Activated CD4-positive, alpha-beta memory T cell treated with anti-CD3 and anti-CD28 coated beads, Interleukin-2, amount 10 ng/mL, durations not matched to agents 7 days and 5 days (primary cell): ENCODE measurements around the gene ZFP36L1. TPM values are rescaled to one million over a fixed set of nuclear protein-coding genes. Genes with fewer than 3 reads are reported as not detected.
A peak's percentile ranks its signal among the peaks of the same experiment; 100 is the strongest.

Experiments
- CTCF ChIA-PET: fragments of 350-600 bp; sonication (Branson Sonifier 250); formaldehyde crosslinking; loops from one replicate; lab custom pipeline; 2021; ENCODE audit warnings: antibody characterized with exemption, inconsistent platforms; lab: Charles Lee
- POLR2A ChIA-PET: fragments of 350-600 bp; sonication (Branson Sonifier 250); formaldehyde crosslinking; loops from one replicate; lab custom pipeline; 2021; ENCODE audit warnings: antibody characterized with exemption; lab: Charles Lee
- DNase-seq: peaks from one replicate; pipeline ENCODE4 v3.0.0-alpha.2; 2020
- H3K27ac Mint-ChIP-seq: one replicate; pipeline ENCODE4 v1.8.0; 2021; ENCODE audit warnings: mild to moderate bottlenecking, mixed read lengths
- H3K27me3 Mint-ChIP-seq: one replicate; pipeline ENCODE4 v1.8.0; 2021; ENCODE audit warnings: mixed read lengths
- H3K36me3 Mint-ChIP-seq: one replicate; pipeline ENCODE4 v1.8.0; 2021; ENCODE audit warnings: low read depth, mixed read lengths
- H3K4me1 Mint-ChIP-seq: one replicate; pipeline ENCODE4 v1.8.0; 2021; ENCODE audit warnings: mixed read lengths
- H3K4me3 Mint-ChIP-seq: one replicate; pipeline ENCODE4 v1.8.0; 2021; ENCODE audit warnings: mild to moderate bottlenecking, mixed read lengths
- H3K9me3 Mint-ChIP-seq: one replicate; pipeline ENCODE4 v1.8.0; 2021; ENCODE audit warnings: mixed read lengths
- total RNA-seq, 2 experiments: library from RNA; stranded (reverse); gene quantifications; one replicate each; pipeline ENCODE4 v1.2.3, GENCODE V29; 2021

Gene ZFP36L1
- total RNA-seq, 2 experiments from 2014 or later: 96.1 to 103 TPM

DNA sequence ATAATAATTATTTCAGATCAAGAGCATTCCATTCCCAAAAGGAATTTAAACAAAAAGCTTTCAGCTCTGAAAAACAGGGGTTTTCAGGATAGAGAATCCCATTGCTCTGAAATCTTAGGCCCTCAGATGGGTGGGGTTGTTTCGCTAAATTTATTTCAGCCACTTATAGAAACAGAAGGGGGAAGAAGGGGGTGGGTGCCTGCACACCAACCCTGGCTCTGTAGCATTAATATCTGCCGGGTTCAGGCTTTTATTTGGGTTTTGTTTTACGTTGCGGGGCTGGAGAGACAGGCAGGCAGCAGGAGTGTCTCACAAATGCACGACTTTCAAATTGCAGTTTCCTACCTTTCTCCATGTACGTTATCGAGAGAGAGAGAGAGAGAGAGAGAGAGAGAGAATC is 12.5 kb upstream of the ZFP36L1 start:
- Mint-ChIP-seq H3K4me1 (peaks cover 11% of the 10 kb centered on the region), H3K4me3 (no peak overlapping the region), H3K27me3 (no peaks in the 10 kb centered on the region), H3K9me3 (peaks cover 22% of the 10 kb centered on the region), H3K36me3 (peaks cover 12% of the 10 kb centered on the region), H3K27ac (no peak overlapping the region)
- POLR2A ChIA-PET: interaction anchor here (2.4 kb wide), 1 partner anchor 10 kb away, joined by 8 read pairs; no protein-coding TSS in a partner anchor
- no peak for DNase-seq
- CTCF ChIA-PET: no interaction called here

DNA sequence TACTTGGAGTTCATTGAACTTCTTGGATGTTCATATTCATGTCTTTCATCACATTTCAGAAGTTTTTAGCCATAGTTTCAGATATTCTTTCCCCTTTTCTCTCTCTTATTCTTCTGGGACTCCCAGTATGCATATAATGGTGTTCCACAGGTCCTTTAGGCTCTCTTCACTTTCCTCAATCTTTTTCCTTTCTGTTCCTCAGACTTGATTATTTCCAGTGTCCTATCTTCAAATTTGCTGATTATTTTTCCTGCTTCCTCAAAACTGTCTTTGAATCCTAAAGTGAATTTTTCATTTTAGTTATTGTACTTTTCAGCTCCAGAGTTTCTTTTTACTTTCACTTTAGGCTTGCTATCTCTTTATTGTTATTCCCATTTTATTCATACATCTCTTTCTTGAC is 8.8 kb upstream of the ZFP36L1 start:
- H3K27ac Mint-ChIP-seq: no peak overlapping the region
- H3K9me3 Mint-ChIP-seq: peaks cover 22% of the 10 kb centered on the region
- no peak overlapping the region for H3K4me3 Mint-ChIP-seq
- peaks cover 27% of the 10 kb centered on the region for H3K4me1 Mint-ChIP-seq
- ChIA-PET CTCF (interaction anchor here (1.1 to 1.9 kb wide), 2 partner anchors 15 to 268 kb away, joined by 3 to 8 read pairs; no protein-coding TSS in a partner anchor), POLR2A (interaction anchor here (1.4 to 4.1 kb wide), 3 partner anchors 10 to 15 kb away, joined by 4 to 24 read pairs (median 12); partner anchors contain the start of gene ZFP36L1)
- H3K27me3 Mint-ChIP-seq: no peaks in the 10 kb centered on the region
- DNase-seq: no peak
- H3K36me3 Mint-ChIP-seq: peaks cover 17% of the 10 kb centered on the region

DNA sequence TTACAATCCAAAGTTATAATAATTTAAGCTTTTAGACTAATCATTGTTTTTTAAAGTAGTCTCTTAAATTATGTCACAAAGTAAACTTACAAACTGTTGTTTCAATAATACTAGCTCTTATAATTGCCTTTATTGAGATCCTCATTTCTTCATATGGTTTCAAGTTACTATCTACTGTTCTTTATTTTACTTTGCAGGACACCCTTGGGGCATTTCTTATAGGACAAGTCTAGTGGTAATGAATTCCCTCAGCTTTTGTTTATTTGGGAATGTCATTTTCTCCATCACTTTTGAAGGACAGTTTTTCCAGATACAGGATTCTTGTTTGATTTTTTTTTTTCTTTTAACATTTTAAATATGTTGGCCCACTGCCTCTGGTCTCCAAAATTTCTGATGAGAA is 8.1 kb upstream of the ZFP36L1 start:
- no peak overlapping the region for H3K27ac Mint-ChIP-seq
- ChIA-PET CTCF (interaction anchor here (1.0 to 1.9 kb wide), 4 partner anchors 11 to 267 kb away, joined by 3 to 8 read pairs (median 4); no protein-coding TSS in a partner anchor), POLR2A (interaction anchor here (1.4 to 4.1 kb wide), 3 partner anchors 10 to 15 kb away, joined by 4 to 24 read pairs (median 12); partner anchors contain the start of gene ZFP36L1)
- H3K36me3 Mint-ChIP-seq: peaks cover 20% of the 10 kb centered on the region
- H3K4me3 Mint-ChIP-seq: no peak overlapping the region
- no peak for DNase-seq
- no peaks in the 10 kb centered on the region for H3K27me3 Mint-ChIP-seq
- H3K9me3 Mint-ChIP-seq: peaks cover 22% of the 10 kb centered on the region
- peaks cover 34% of the 10 kb centered on the region for H3K4me1 Mint-ChIP-seq

DNA sequence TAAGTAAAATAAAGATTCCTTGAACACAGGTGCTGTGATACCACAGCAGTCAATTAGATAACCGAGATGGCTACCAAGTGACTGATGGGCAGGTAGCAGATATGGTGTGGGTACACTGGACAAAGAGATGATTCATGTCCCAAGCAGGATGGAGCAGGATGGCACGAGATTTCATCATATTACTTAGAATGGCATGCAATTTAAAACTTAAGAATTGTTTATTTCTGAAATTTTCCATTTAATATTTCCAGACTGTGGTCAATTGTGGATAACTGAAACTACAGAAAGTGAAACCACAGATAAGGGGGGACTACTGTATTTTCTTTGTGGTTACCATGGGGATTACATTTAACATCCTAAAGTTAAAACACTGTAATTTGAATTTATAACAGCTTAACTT is 7.5 kb upstream of the ZFP36L1 start:
- CTCF ChIA-PET: interaction anchor here (1.0 to 1.9 kb wide), 4 partner anchors 11 to 267 kb away, joined by 3 to 8 read pairs (median 4); no protein-coding TSS in a partner anchor
- Mint-ChIP-seq H3K4me3 (no peak overlapping the region), H3K27me3 (no peaks in the 10 kb centered on the region), H3K36me3 (peaks cover 20% of the 10 kb centered on the region), H3K9me3 (peaks cover 22% of the 10 kb centered on the region), H3K4me1 (peaks cover 34% of the 10 kb centered on the region), H3K27ac (no peak overlapping the region)
- POLR2A ChIA-PET: interaction anchor here (2.1 to 4.1 kb wide), 2 partner anchors 9 to 16 kb away, joined by 12 to 24 read pairs; partner anchors contain the start of gene ZFP36L1
- DNase-seq: no peak

DNA sequence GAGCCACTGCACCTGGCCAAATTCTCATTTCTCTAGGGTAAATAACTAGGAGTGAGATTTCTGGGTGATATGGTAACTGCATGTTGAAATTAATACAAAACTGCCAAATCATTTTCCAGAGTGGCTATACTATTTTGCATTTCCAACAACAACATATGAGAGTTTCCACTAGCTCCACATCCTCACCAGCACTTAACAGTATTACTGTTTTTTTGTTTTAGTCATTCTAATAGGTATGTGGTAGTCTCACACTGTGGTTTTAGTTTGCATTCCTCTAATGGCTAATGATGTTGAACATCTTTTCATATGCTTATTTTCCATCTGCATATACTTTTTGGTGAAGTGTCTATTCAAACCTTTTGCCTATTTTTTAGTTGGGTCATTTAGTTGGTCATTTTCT is 5.8 kb upstream of the ZFP36L1 start:
- ChIA-PET POLR2A (interaction anchor here (4.6 to 5.2 kb wide), 2 partner anchors 15 to 17 kb away, joined by 127 to 314 read pairs; no protein-coding TSS in a partner anchor), CTCF (interaction anchor here (1.5 kb wide), 1 partner anchor 27 kb away, joined by 5 read pairs; no protein-coding TSS in a partner anchor)
- Mint-ChIP-seq H3K27me3 (no peaks in the 10 kb centered on the region), H3K27ac (no peak overlapping the region), H3K9me3 (peaks cover 14% of the 10 kb centered on the region), H3K36me3 (peaks cover 28% of the 10 kb centered on the region), H3K4me3 (no peak overlapping the region), H3K4me1 (peaks cover 44% of the 10 kb centered on the region)
- DNase-seq: no peak

DNA sequence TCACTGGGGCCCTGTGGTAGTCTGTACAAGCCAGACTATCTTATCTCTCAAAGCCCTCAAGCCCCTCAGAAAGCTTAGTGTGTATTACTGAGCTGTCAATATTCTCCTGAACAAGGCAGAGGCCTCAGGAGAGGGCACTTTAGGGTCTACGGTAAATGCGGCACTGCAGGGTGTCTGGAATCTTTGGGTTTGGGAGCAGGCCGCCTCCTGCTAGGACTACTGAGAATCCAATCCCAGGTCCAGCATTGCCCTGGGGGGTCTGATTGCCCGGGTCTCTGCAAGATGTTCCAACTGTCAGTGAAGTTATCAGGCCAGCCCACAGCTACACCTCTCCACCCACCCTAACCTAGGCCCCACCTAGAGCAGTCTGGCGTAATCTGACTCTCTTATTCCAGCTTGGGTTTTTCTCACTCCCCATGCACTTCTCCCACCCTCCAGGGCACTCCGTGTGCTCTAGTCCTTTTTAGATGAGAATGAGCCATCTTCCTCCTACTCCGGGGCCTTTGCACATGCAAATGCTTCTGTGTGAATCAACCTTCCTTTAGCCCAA is 4.3 kb upstream of the ZFP36L1 start:
- CTCF ChIA-PET: interaction anchor here (1.5 to 3.2 kb wide), 2 partner anchors 13 to 19 kb away, joined by 5 to 46 read pairs; no protein-coding TSS in a partner anchor
- Mint-ChIP-seq H3K4me1 (peaks cover 43% of the 10 kb centered on the region), H3K9me3 (peaks cover 9% of the 10 kb centered on the region), H3K27ac (peak overlapping the region; percentile 100), H3K4me3 (peak overlapping the region; percentile 92), H3K27me3 (no peaks in the 10 kb centered on the region), H3K36me3 (peaks cover 32% of the 10 kb centered on the region)
- POLR2A ChIA-PET: interaction anchor here (1.5 to 12.6 kb wide), 6 partner anchors 10 to 181 kb away, joined by 3 to 314 read pairs (median 74); no protein-coding TSS in a partner anchor
- no peak for DNase-seq

DNA sequence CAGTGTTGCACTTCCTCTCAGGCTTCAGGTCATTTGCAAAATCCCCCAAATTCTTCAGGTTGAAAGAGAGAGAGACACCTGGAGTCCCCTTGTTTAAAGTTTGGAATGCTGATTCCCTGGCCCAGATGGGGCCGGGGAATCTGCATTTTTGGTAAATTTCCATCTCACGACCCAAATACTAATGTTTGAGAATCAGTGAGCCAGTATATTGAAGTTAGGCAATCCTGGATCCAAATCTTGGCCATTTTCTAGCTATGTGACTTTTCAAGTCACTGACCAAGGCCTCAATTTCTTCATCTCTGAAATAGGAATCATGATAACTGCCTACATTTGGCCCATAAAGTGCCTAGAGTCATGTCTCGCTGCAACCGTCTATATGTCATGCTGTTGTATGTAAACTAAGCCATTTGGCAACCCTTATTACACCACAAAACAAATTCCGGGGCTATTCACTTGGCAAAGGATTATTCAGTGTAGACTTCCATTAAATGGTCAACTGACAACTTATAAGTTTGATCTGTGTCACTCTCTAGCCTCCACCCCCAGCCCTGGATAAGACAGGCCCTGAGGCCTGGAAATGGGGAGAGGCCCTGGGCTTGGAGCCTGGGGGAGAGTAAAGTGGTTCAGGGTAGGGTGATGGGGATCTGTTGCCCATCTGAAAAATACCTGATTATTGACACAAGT is 3.7 kb upstream of the ZFP36L1 start:
- peaks cover 2% of the 10 kb centered on the region for H3K9me3 Mint-ChIP-seq
- DNase-seq: no peak
- H3K4me3 Mint-ChIP-seq: peak overlapping the region; percentile 92
- ChIA-PET POLR2A (interaction anchor here (1.0 to 12.6 kb wide), 15 partner anchors 8 to 980 kb away, joined by 3 to 314 read pairs (median 7); partner anchors contain the start of genes DCAF5 and ZFYVE26), CTCF (interaction anchor here (0.8 to 3.2 kb wide), 3 partner anchors 13 to 23 kb away, joined by 3 to 46 read pairs (median 5); no protein-coding TSS in a partner anchor)
- peaks cover 32% of the 10 kb centered on the region for H3K36me3 Mint-ChIP-seq
- H3K27ac Mint-ChIP-seq: peak overlapping the region; percentile 100
- no peaks in the 10 kb centered on the region for H3K27me3 Mint-ChIP-seq
- H3K4me1 Mint-ChIP-seq: peaks cover 36% of the 10 kb centered on the region

DNA sequence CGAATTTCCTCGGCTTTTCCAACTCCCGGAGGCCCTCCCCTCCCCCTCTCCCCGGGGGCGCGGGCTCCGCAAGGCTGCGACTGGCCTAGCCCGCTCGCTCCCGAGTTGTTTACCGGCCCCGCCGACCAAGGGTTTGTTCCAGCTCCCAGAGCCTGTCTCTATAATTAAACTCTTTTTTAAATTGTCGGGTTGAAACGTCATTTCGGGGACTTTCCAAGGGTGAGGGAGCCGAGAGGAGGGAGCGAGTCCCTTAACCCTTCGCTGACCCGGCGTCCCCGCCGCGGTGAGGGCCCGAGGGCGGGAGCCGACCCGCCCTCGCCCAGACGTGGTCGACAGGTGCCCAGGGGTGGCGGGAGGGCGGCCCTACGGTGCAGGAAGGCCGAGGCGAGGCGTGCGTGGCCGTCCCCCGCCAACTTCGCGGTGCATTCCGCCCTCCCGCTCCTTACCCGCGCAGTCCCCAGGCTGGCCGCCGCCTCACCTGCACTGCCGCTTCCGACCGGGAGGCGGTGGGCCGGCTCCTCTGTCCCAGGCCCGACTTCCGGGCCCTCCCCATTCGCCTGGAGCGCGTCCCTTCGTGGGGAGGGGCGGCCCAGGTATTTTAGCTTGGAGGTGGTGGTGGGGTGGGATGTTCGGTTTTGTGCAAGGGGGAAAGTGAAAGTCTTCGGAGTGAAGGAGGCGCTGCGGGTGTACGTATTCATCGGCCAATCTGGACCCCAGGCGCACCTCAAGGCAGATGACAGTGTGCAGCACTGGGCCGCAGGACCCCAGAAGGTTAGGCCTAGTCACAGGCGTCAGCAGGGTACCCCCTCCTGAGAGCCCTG is 2.9 kb upstream of the ZFP36L1 start:
- ChIA-PET POLR2A (interaction anchor here (0.8 to 12.6 kb wide), 22 partner anchors 9 to 979 kb away, joined by 3 to 314 read pairs (median 6); partner anchors contain the start of genes DCAF5 and ZFYVE26), CTCF (interaction anchor here (0.6 to 3.2 kb wide), 7 partner anchors 14 to 512 kb away, joined by 3 to 46 read pairs (median 4); no protein-coding TSS in a partner anchor)
- Mint-ChIP-seq H3K27me3 (no peaks in the 10 kb centered on the region), H3K27ac (peak overlapping the region; percentile 100), H3K36me3 (peaks cover 37% of the 10 kb centered on the region), H3K9me3 (no peaks in the 10 kb centered on the region), H3K4me1 (peaks cover 34% of the 10 kb centered on the region), H3K4me3 (peak overlapping the region; percentile 92)
- peak; percentile 84 for DNase-seq

DNA sequence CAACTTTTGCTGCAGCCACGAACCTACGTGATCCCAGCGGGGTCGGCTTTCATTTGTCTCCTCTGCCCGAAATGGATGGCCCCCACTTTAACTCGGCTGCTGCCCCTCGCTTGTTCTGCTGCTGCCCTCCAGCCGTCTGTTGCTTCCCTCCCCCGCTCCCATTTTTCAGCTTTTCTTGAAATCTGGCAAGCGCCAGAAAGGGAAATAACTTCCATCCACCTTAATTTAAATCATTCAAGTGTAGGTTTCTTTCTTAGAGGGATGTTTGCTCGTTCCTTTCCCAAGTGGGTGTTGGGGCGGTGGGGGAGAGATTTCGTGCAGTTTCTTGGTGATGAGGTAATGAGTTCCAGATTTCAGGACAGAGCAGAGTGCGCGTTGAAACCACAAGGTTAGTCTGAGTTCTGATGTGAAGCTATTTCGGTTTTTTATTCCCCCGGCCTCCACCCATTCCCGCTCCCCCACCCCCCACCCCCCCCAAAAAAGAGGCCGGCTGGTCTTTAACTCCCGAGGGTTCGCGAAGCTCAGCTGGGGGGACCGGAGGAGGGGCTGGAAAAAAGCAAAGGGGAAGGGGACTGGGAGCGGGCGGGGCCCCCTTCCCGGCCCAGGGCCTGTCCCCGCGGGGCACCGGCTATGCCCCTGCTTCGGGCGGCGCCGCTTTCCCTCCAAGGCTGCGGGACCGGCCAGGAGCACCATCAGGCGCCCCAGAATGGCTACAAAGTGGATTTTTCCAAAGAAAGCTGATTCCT is 2.2 kb upstream of the ZFP36L1 start:
- peak overlapping the region; percentile 100 for H3K27ac Mint-ChIP-seq
- H3K27me3 Mint-ChIP-seq: no peaks in the 10 kb centered on the region
- peaks cover 35% of the 10 kb centered on the region for H3K4me1 Mint-ChIP-seq
- H3K36me3 Mint-ChIP-seq: peaks cover 42% of the 10 kb centered on the region
- ChIA-PET POLR2A (interaction anchor here (0.8 to 12.6 kb wide), 18 partner anchors 10 to 978 kb away, joined by 3 to 314 read pairs (median 7); partner anchors contain the start of gene ZFYVE26), CTCF (interaction anchor here (0.6 to 3.2 kb wide), 5 partner anchors 13 to 511 kb away, joined by 3 to 46 read pairs (median 4); no protein-coding TSS in a partner anchor)
- H3K9me3 Mint-ChIP-seq: no peaks in the 10 kb centered on the region
- no peak for DNase-seq
- peak overlapping the region; percentile 92 for H3K4me3 Mint-ChIP-seq

DNA sequence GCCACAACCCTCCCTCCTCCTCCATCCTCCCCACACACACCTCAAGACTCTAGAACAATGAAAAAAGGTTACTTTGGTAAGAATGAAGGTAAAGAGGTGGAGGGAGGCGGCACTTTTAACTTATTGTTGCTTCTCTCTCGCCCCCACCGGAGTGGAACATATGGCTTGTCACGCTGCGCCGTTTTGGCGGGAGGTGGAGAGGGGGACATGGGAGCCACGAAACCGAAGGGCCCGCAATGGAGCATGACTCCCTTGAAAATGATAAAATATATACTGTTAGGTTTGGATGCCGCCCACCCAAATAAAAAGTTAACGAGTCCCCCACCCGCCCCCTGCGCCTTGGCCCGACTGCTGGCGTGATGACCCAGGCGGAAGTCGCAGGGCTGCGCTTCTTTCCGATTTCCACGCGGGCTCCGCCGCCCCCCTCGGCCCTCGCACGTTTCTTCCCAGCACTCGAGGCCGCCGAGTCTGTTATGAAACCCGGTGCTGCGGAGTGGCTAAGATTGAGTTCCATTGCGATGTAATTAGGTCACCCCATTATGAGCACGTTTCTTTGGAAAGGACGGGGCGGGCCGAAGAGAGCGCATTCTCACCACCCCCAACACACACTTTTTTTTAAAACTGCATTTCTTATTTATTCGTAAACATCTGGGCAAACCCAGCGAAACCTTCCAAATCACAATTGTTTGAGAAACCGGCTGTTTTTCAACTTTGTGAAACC is 1.4 kb upstream of the ZFP36L1 start:
- H3K4me3 Mint-ChIP-seq: peak overlapping the region; percentile 92
- H3K9me3 Mint-ChIP-seq: no peaks in the 10 kb centered on the region
- H3K27me3 Mint-ChIP-seq: no peaks in the 10 kb centered on the region
- H3K36me3 Mint-ChIP-seq: peaks cover 49% of the 10 kb centered on the region
- peaks cover 41% of the 10 kb centered on the region for H3K4me1 Mint-ChIP-seq
- peak; percentile 82 for DNase-seq
- POLR2A ChIA-PET: interaction anchor here (1.6 to 12.6 kb wide), 9 partner anchors 11 to 584 kb away, joined by 6 to 314 read pairs (median 14); no protein-coding TSS in a partner anchor
- peak overlapping the region; percentile 100 for H3K27ac Mint-ChIP-seq
- CTCF ChIA-PET: interaction anchor here (1.6 to 3.2 kb wide), 2 partner anchors 16 to 21 kb away, joined by 4 to 46 read pairs; no protein-coding TSS in a partner anchor
